ENCODE measurements around the gene SEH1L.
"Not testable (repeated sequence)": the region's sequence is repeated elsewhere in the genome, so short reads cannot be mapped to it uniquely, and the experiment has no call there.

The SEH1L gene

DNA sequence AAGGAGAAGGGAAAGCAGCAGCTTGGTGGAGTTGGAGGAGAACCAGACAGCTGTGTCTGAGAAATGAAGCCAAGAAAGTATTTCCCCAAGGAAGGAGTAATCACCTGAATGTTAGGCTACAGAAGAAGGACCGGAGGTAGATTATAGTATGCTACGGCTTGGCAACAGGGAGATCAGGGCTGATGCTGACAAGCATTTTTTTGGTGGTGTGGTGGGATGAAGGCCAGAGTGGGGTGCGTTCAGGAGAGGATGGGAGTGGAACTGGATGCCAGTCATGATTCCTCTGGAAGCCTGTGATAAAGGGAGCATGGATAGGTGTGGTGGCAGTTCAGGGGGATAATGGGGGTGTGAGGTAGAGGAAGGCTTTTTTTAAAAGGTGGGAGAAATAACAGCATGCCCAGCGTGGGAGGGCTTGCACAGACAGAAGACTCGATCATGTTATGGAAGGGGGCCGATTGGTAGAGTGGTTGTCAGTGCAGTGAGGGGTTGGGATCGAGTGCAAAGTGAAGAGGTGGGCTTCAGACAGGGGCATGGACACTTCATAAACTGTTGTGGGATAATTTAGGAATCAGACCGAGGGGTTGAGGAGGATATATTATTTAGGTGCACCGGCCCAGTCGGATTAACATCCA lies 49.0 kb downstream of the SEH1L start:
- Mint-ChIP-seq H3K9me3 (no peaks in the 10 kb centered on the region), H3K27me3 (no peaks in the 10 kb centered on the region), H3K4me1 (ENCODE audit: low read depth) (peaks cover 23% of the 10 kb centered on the region), H3K4me3 (no peak overlapping the region), H3K27ac (no peak overlapping the region), H3K36me3 (ENCODE audit: low read depth) (peaks cover 31% of the 10 kb centered on the region)
- DNase-seq = no peak

DNA sequence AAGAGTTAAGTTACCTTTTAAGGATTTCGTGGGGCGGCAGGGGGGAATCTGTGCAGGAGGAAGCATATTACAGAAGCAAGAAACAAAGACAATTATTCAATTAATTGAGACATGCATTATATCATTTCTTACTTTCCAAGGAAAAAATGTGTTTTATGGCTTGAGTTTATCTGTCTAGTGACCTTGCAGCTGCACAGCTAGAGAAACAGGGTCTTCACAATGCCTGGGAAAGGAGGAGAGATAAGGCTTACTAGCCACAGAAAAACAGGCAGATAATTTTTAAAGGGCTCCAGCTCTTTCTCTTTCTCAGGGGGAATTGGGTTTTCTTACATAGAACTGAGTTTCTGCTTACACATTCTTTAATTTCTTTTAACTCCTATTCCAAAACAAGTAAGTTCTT lies 49.5 kb downstream of the SEH1L start:
- Mint-ChIP-seq H3K36me3 (ENCODE audit: low read depth) (peaks cover 29% of the 10 kb centered on the region), H3K4me1 (ENCODE audit: low read depth) (peaks cover 23% of the 10 kb centered on the region)
- H3K27me3 Mint-ChIP-seq, H3K9me3 Mint-ChIP-seq, DNase-seq, H3K27ac Mint-ChIP-seq, H3K4me3 Mint-ChIP-seq: not testable (repeated sequence)

DNA sequence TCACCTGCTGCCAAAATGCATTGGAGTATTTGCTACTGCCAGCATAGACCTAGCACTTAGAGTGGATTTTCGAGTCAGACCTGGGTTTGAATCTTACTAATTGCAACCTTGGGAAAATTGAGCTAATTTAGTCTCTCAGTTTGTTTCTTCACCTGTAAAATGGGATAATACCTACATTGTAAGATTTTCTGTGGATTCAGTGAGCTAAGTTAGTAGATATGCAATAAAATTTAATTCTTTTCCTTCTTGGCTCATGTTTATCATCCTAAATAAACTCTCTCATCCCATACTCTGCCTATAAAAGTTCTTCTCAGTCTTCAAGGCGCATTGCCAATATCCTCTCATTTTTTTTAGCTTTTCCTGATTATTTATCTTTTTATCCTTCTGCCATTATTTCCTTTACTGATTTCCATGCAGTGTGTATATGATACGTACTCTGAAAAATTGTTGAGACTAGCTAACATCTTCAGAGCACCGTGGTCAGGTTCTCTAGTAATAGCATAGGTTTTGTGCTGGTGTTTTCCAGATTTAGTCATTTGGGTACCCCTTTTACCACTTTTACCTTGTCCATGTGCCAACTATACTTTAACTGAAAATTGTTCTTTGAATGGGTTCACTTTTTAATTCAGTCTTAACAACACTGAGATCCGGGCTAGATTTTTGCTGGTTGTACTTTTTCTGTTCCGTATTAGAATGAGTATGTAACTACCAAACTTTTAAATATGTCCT lies 50.7 kb downstream of the SEH1L start:
- Mint-ChIP-seq H3K27ac (peak overlapping the region; percentile 34), H3K9me3 (no peaks in the 10 kb centered on the region), H3K4me3 (no peak overlapping the region), H3K36me3 (ENCODE audit: low read depth) (peaks cover 28% of the 10 kb centered on the region), H3K27me3 (no peaks in the 10 kb centered on the region), H3K4me1 (ENCODE audit: low read depth) (peaks cover 23% of the 10 kb centered on the region)
- DNase-seq = no peak

DNA sequence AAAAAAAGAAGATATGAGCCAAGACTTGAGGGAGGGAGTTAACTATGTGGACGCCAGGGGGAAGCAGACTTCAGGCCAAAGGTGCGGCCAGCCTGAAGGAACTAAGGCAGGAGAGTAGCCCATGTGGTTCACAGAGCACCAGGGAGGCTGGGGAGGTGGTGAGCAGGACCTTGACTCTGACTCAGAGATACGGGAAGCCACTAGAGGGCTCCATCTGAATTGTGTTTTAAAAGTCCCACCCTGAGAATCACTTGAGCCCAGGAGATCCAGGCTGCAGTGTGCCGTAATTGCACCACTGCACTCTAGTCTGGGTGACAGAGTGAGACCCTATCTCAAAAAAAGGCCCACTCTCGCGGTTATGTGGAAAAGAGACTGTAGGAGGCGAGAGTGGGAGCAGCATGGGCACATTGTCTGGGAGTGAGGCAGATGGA lies 55.7 kb downstream of the SEH1L start:
- Mint-ChIP-seq H3K27me3 (no peaks in the 10 kb centered on the region), H3K4me1 (ENCODE audit: low read depth) (peaks cover 21% of the 10 kb centered on the region), H3K9me3 (no peaks in the 10 kb centered on the region), H3K36me3 (ENCODE audit: low read depth) (peaks cover 49% of the 10 kb centered on the region), H3K4me3 (no peak overlapping the region), H3K27ac (no peak overlapping the region)
- no peak for DNase-seq

DNA sequence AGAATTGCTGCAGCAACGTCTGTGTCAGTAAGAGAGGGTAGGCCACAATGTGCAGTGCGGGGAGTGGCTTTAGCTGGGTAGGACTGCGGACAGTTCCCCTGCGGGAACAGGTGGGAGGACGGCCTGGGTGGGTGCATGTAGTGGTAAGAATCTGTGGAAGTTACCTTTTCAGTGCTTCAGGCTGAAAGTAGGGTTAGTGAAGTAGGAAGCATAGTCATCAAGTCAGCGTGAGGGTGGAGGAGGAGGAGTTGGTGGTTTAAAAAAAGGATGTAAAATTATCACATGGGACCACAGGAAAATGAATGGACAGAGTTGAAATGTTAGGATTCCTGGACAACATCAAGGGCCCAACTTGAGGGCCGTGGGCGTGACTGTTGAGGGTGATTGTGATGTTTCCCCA lies 56.6 kb downstream of the SEH1L start:
- Mint-ChIP-seq H3K4me3 (no peak overlapping the region), H3K27ac (no peak overlapping the region), H3K4me1 (ENCODE audit: low read depth) (peaks cover 15% of the 10 kb centered on the region), H3K36me3 (ENCODE audit: low read depth) (peaks cover 56% of the 10 kb centered on the region), H3K27me3 (no peaks in the 10 kb centered on the region), H3K9me3 (no peaks in the 10 kb centered on the region)
- no peak for DNase-seq

DNA sequence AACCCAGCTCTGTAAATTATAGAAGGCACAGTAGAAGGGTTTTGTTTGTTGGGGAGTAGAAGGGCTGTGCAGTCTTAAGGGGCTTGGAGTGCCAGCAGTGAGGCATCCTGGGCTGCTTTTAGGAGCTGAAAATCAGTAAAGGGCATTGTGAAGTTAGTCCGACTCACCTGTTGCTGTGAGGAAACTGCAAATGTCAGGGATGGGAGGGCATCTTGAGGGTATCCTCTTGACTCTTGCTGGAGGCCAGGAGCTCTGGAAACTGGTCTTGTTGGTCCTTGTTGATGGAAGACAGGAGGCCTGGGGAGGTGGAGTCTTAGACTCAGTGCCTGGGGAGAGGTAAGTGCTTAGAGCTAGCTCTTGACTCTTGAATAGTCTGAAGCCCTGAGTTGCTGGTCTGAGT lies 57.5 kb downstream of the SEH1L start:
- Mint-ChIP-seq H3K36me3 (ENCODE audit: low read depth) (peaks cover 56% of the 10 kb centered on the region), H3K4me3 (no peak overlapping the region), H3K27ac (no peak overlapping the region), H3K4me1 (ENCODE audit: low read depth) (peaks cover 8% of the 10 kb centered on the region), H3K27me3 (no peaks in the 10 kb centered on the region), H3K9me3 (no peaks in the 10 kb centered on the region)
- no peak for DNase-seq

DNA sequence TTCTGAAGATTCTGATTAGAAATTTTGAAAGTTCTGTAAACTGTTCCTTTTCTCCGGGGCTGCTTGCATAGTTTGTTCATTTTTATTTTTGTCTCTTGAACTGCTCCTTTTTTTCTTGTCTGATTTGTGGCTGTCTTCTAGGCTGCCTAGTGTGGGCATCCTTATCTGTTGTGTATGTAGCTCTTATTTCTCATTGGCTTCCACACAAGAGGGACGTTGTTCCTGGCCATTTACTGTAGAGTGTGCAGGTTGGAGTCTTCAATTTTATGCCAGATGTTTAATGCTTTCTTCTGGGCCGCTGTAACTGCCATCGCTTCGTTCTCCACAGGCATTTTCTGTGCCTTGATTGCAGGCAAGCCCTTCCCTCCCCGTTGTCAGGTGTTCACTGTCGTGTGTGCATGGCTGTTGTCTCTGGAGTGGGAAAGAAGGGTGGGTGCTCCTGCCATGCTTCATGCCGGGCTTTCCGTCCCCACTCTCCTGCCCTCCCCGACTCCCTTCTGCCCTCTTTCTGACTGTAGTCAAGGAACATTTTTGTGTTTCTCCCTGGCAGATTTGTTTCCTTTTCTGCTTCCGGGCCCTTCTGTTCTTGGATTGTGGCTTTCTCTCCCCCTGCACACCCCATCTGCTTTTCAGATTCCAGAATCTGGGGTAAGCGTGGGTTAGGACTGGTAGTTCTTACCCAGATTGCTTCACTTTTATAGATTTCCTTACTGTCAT lies 58.9 kb downstream of the SEH1L start:
- Mint-ChIP-seq H3K4me3 (no peak overlapping the region), H3K36me3 (ENCODE audit: low read depth) (peaks cover 57% of the 10 kb centered on the region), H3K9me3 (no peaks in the 10 kb centered on the region), H3K4me1 (ENCODE audit: low read depth) (peaks cover 5% of the 10 kb centered on the region), H3K27me3 (no peaks in the 10 kb centered on the region), H3K27ac (no peak overlapping the region)
- no peak for DNase-seq

DNA sequence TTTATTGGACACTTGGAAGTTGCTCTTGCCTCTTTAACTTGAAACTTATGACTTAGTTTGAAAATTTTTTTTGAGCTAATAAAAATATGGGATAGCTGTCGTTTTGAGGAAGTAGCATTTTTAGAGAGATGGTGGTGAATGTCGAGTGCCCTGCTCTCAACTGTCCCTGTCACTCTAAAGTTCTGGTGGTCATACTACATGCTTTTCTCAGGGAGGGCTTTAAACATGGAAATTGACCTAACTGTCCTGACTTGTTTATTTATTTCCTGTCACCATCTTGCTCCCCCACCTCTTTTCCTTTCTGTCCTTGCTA lies 59.4 kb downstream of the SEH1L start:
- Mint-ChIP-seq H3K36me3 (ENCODE audit: low read depth) (peaks cover 58% of the 10 kb centered on the region), H3K9me3 (no peaks in the 10 kb centered on the region), H3K4me3 (no peak overlapping the region), H3K27ac (no peak overlapping the region), H3K27me3 (no peaks in the 10 kb centered on the region), H3K4me1 (ENCODE audit: low read depth) (peaks cover 5% of the 10 kb centered on the region)
- no peak for DNase-seq

DNA sequence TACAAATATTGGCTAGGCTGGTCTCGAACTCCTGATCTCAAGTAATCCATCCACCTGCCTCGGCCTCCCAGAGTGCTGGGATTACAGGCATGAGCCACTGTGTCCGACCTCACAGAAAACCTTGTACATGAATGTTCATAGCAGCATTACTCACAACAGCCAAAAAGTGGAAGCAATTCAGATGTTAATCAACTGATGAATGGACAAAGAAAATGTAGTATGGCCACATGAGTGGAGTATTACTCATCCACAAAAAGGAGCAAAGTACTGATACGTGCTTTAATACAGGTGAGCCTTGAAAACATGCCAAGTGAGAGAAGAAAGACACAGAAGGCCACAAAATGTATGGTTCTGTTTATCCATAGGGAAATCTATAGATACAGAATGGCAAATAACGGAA lies 63.9 kb downstream of the SEH1L start:
- H3K4me1 Mint-ChIP-seq (ENCODE audit: low read depth) = peaks cover 1% of the 10 kb centered on the region
- H3K27me3 Mint-ChIP-seq = no peaks in the 10 kb centered on the region
- peaks cover 96% of the 10 kb centered on the region for H3K36me3 Mint-ChIP-seq (ENCODE audit: low read depth)
- no peak for DNase-seq
- no peak overlapping the region for H3K4me3 Mint-ChIP-seq
- H3K27ac Mint-ChIP-seq = no peak overlapping the region
- no peaks in the 10 kb centered on the region for H3K9me3 Mint-ChIP-seq

DNA sequence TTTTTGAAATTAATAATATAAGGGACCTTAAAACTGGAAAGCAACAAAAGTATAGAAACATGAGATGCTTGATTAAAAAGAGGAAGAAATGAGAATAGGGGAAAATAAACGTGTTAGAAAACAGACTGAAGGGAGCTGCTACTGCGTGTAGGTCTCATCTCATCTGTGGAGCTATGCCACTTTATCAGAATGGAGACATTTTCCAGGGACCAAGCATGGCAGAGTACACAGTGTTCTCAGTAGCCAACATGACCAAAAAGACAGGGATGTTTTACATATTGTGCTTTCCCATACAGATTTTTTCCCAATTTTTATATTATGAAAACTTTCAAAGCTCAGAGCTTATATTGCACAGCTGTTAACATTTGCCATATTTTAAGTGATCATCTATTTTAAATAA lies 66.4 kb downstream of the SEH1L start:
- H3K27ac Mint-ChIP-seq = no peak overlapping the region
- H3K4me1 Mint-ChIP-seq (ENCODE audit: low read depth) = peaks cover 11% of the 10 kb centered on the region
- H3K27me3 Mint-ChIP-seq = no peaks in the 10 kb centered on the region
- no peak for DNase-seq
- peaks cover 96% of the 10 kb centered on the region for H3K36me3 Mint-ChIP-seq (ENCODE audit: low read depth)
- no peaks in the 10 kb centered on the region for H3K9me3 Mint-ChIP-seq
- no peak overlapping the region for H3K4me3 Mint-ChIP-seq

DNA sequence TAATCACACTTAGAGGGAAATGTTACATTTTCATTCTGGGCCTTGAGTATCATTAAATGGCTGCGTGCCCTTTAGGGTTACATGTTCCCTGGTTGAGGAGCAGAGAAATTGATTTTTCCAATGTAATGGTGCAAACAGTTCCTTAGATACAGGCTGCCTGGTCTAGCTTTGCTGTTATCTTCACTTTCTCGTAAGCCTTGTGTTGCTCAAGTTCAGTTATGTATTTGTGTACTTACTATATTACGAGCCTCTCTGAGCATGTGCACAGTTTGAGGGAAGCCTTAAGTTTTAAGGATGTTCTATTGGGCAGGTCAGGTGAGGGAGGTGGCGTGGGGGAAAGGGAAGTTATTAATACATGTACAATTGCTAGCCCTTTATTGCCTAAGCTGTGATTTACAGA lies 67.0 kb downstream of the SEH1L start:
- no peak overlapping the region for H3K4me3 Mint-ChIP-seq
- H3K36me3 Mint-ChIP-seq (ENCODE audit: low read depth) = peaks cover 94% of the 10 kb centered on the region
- no peaks in the 10 kb centered on the region for H3K27me3 Mint-ChIP-seq
- no peaks in the 10 kb centered on the region for H3K9me3 Mint-ChIP-seq
- DNase-seq = no peak
- no peak overlapping the region for H3K27ac Mint-ChIP-seq
- H3K4me1 Mint-ChIP-seq (ENCODE audit: low read depth) = peaks cover 13% of the 10 kb centered on the region

DNA sequence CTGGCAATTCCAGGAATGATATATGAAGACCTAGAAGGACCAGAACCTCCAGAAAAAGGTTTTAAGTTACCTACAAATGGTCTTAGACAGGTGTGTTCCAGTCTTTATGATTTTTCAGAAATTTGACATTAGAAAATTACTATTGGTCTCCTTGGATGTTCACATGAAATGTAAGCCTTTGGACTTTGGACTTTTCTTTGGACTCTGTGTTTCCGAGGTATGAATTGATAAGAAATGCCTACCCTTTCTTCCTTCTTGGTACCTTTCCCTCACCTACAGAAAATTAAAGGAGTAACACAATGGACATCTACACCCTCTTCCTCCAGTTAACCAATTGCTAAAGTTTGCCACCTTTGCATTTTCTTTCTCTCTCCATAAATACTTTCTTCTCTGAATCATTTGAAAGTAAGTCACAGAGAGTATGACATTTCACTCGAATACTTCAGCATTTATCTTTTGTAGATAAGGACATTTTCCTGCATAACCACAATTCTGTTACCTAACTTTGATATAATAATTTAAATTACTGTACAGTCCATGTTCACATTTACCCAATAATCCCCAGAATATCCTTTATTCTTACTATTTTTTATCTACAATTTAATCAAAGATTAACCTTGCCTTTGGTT lies 69.5 kb downstream of the SEH1L start:
- no peak overlapping the region for H3K27ac Mint-ChIP-seq
- no peak overlapping the region for H3K4me3 Mint-ChIP-seq
- H3K9me3 Mint-ChIP-seq = no peaks in the 10 kb centered on the region
- peaks cover 27% of the 10 kb centered on the region for H3K4me1 Mint-ChIP-seq (ENCODE audit: low read depth)
- DNase-seq = no peak
- H3K36me3 Mint-ChIP-seq (ENCODE audit: low read depth) = peaks cover 97% of the 10 kb centered on the region
- no peaks in the 10 kb centered on the region for H3K27me3 Mint-ChIP-seq

DNA sequence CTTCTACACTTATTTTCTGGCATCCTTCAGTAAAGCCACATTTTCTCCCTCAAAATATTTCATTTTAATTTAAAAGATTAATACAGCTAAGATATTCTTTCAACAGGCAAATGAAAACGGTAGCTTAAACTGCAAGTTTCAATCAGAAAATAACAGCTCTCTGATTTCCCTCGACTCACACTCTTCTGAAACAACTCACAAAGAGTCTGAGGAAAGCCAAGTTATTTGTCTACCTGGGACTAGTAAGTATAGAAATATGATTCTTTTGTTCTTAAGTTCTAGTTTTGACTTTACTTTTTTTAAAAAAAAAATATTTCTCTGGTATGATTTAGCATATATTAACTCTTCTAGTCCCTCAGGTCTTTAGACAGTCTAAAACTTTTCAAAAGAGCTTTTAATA lies 70.6 kb downstream of the SEH1L start:
- Mint-ChIP-seq H3K4me1 (ENCODE audit: low read depth) (peaks cover 28% of the 10 kb centered on the region), H3K27me3 (no peaks in the 10 kb centered on the region), H3K36me3 (ENCODE audit: low read depth) (peaks cover 97% of the 10 kb centered on the region), H3K9me3 (no peaks in the 10 kb centered on the region), H3K27ac (no peak overlapping the region), H3K4me3 (no peak overlapping the region)
- no peak for DNase-seq

DNA sequence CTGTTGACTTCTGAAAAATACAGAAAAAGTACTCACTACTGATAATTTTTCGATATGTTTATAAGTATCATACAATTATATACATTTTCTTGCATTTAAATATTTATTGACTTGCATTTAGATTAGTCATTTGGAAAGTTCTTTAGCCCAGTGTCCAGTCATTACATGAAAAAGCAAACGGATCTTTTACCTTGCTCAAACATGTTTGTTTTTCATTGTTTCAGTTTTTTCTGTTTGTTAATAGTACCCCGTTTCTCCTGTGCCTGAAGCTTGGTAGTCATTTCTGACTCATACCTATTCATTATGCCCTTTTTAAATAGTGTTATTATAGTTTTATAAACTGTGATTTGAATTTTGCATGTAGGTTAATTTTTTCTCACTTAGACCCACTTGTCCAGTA lies 71.5 kb downstream of the SEH1L start:
- no peak overlapping the region for H3K4me3 Mint-ChIP-seq
- peaks cover 97% of the 10 kb centered on the region for H3K36me3 Mint-ChIP-seq (ENCODE audit: low read depth)
- H3K27ac Mint-ChIP-seq = peak overlapping the region; percentile 23
- H3K9me3 Mint-ChIP-seq = no peaks in the 10 kb centered on the region
- no peak for DNase-seq
- no peaks in the 10 kb centered on the region for H3K27me3 Mint-ChIP-seq
- peaks cover 28% of the 10 kb centered on the region for H3K4me1 Mint-ChIP-seq (ENCODE audit: low read depth)

DNA sequence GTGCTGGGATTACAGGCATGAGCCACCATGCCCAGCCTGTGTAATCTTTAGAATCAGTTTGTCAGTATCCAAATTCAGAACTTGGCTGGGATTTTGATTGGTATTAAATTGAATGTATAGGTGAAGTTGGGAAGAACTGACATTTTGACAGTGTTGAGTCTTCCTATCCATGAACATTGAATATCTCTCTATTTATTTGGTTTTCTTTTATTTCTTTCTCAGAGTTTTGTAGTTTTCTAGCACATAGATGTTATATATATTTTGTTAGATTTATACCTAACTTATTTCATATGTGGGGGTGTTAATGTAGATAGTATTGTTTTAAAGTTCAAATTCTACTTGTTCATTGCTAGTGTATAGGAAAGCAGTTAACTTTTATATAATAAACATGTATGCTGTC lies 74.8 kb downstream of the SEH1L start:
- Mint-ChIP-seq H3K27ac (no peak overlapping the region), H3K4me1 (ENCODE audit: low read depth) (peaks cover 30% of the 10 kb centered on the region), H3K36me3 (ENCODE audit: low read depth) (peaks cover 89% of the 10 kb centered on the region), H3K9me3 (no peaks in the 10 kb centered on the region), H3K27me3 (no peaks in the 10 kb centered on the region), H3K4me3 (no peak overlapping the region)
- DNase-seq = no peak
